KMS-11 (cell line): ENCODE results near the gene MYCN.

Experiments used
- H2AFZ ChIP-seq: fragments of 200-600 bp; sonication (generic); 2 replicates; pipeline ENCODE4 v1.6.1; 2016; ENCODE audit warnings: antibody characterized with exemption, mixed run types, low read depth
- H3K27ac ChIP-seq: fragments of 200-600 bp; sonication (generic); 2 replicates; pipeline ENCODE4 v1.6.1; 2016; ENCODE audit warnings: mild to moderate bottlenecking, mixed run types
- H3K27me3 ChIP-seq: fragments of 200-600 bp; sonication (generic); 2 replicates; pipeline ENCODE4 v1.6.1; 2017; ENCODE audit warnings: mild to moderate bottlenecking, low read depth, mixed run types, moderate library complexity; ENCODE audit not compliant: insufficient read depth
- H3K36me3 ChIP-seq: fragments of 200-600 bp; sonication (generic); 2 replicates; pipeline ENCODE4 v1.6.1; 2017; ENCODE audit warnings: mild to moderate bottlenecking, mixed run types; ENCODE audit not compliant: insufficient read depth
- H3K4me1 ChIP-seq: fragments of 200-600 bp; sonication (generic); 2 replicates; pipeline ENCODE4 v1.6.1; 2016; ENCODE audit warnings: mild to moderate bottlenecking, low read depth, mixed run types; ENCODE audit not compliant: poor library complexity, severe bottlenecking
- H3K4me2 ChIP-seq: fragments of 200-600 bp; sonication (generic); 2 replicates; pipeline ENCODE4 v1.7.0; 2016; ENCODE audit warnings: mild to moderate bottlenecking, mixed run types
- H3K4me3 ChIP-seq: fragments of 200-600 bp; sonication (generic); IDR thresholded peaks from 2 replicates; pipeline ENCODE4 v1.6.1; 2017; ENCODE audit warnings: low read depth, low read length, mixed read lengths; ENCODE audit not compliant: insufficient read depth
- H3K79me2 ChIP-seq: fragments of 200-600 bp; sonication (generic); 2 replicates; pipeline ENCODE4 v1.6.1; 2016; ENCODE audit warnings: low read depth, mixed run types; ENCODE audit not compliant: insufficient read depth
- H3K9ac ChIP-seq: fragments of 200-600 bp; sonication (generic); 2 replicates; pipeline ENCODE4 v1.6.1; 2016; ENCODE audit warnings: mild to moderate bottlenecking, mixed run types
- H4K20me1 ChIP-seq: fragments of 200-600 bp; sonication (generic); 2 replicates; pipeline ENCODE4 v1.6.1; 2016; ENCODE audit warnings: mild to moderate bottlenecking, mixed run types; ENCODE audit not compliant: insufficient read depth
- CTCF ChIP-seq: fragments of 200-600 bp; sonication (generic); conservative IDR thresholded peaks from 2 replicates; pipeline ENCODE4 v1.6.1; 2017; ENCODE audit warnings: low read depth, mild to moderate bottlenecking, antibody characterized with exemption, low read length, moderate library complexity, mixed read lengths

MYCN gene

DNA sequence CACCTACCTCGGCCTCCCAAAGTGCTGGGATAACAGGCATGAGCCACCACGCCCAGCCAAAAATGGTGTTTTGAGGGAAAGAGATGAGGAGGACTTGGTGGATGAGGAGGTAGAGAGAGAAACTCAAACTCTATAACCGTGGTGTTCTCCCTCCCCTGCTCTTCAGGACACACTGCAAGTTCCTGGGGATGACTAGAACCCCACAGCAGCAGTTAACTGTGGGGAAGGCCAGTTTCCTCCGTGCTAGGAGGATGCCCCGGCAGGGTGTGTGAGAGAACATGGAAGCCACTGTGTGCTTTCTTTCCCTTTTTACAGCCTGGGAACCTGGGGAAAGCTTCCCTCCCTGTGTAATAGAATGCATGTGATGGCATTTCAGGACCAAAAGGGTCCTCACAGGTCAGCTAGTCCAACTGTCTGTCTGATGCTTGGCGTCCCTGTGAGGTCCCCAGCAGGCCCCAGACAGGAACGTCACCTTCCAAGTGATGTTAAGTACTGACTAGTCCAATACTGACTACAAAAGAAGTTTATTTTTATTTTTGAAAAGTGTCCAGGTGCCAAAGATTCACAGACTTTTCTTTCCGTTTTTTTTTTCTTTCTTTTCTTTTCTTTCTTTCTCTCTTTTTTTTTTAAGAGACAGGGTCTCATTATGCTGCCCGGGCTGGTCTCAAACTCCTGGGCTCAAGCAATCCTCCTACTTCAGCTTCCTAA is 38.9 kb downstream of the MYCN start:
- H3K4me1 ChIP-seq, result no peaks in the 10 kb centered on the region
- no peak overlapping the region for H3K9ac ChIP-seq
- no peaks in the 10 kb centered on the region for H3K27me3 ChIP-seq
- no peak overlapping the region for H3K4me3 ChIP-seq
- H3K36me3 ChIP-seq, result no peaks in the 10 kb centered on the region
- no peaks in the 10 kb centered on the region for H3K79me2 ChIP-seq
- no peak overlapping the region for H3K4me2 ChIP-seq
- no peak overlapping the region for H3K27ac ChIP-seq
- H4K20me1 ChIP-seq, result no peaks in the 10 kb centered on the region
- TF ChIP-seq CTCF, result no peak
- no peak overlapping the region for H2AFZ ChIP-seq

DNA sequence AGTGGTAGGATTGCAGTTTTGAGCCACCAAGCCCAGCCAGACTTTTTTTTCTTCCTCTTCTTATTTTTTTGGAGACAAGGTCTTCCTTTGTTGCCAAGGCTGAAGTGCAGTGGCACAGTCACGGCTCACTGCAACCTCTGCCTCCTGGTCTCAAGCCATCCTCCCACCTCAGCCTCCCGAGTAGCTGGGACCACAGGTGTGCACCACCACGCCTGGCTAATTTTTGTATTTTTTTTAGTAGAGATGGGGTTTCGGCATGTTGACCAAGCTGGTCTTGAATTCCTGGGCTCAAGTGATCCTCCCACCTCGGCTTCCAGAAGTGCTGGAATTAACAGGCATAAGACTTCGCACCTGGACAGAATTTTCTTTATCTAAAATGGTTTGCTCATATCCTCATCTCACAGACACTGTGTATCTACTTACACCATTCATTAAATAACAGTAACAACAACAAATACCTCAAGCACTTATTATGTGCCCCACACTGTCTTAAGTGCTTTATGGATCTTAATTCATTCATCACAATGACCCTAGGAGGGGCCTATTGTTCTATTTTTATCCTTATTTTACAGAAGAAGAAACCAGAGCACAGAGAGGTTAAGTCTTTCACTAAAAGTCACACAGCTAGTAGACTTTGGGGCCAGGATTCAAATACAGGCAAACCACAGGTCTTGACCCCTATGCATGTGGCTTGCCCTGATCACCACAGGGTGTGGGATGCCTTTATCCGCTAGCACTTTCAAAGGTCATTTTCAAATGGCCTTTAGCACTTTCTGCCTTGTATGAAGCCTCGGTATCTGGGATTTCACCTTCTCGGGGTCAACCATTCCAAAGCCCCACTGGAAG is 39.6 kb downstream of the MYCN start:
- Histone ChIP-seq H3K9ac (no peak overlapping the region), H3K36me3 (no peaks in the 10 kb centered on the region), H3K4me3 (no peak overlapping the region), H2AFZ (no peak overlapping the region), H4K20me1 (no peaks in the 10 kb centered on the region), H3K27ac (no peak overlapping the region), H3K4me1 (no peaks in the 10 kb centered on the region), H3K79me2 (no peaks in the 10 kb centered on the region), H3K4me2 (no peak overlapping the region), H3K27me3 (no peaks in the 10 kb centered on the region)
- no peak for TF ChIP-seq CTCF

- no peaks in the 10 kb centered on the region for H3K4me1 ChIP-seq
- H3K27me3 ChIP-seq, result no peaks in the 10 kb centered on the region
- H3K4me3 ChIP-seq, result no peak overlapping the region
- no peak overlapping the region for H3K9ac ChIP-seq
- H3K27ac ChIP-seq, result no peak overlapping the region
- H4K20me1 ChIP-seq, result no peaks in the 10 kb centered on the region
- TF ChIP-seq CTCF, result no peak
- no peaks in the 10 kb centered on the region for H3K79me2 ChIP-seq
- no peak overlapping the region for H2AFZ ChIP-seq
- no peaks in the 10 kb centered on the region for H3K36me3 ChIP-seq
- H3K4me2 ChIP-seq, result no peak overlapping the region
Measured at GRCh38 chr2:15980605-15981098, 40.3 kb downstream of the MYCN start.

- Histone ChIP-seq H3K4me1 (no peaks in the 10 kb centered on the region), H2AFZ (no peak overlapping the region), H3K27me3 (no peaks in the 10 kb centered on the region), H3K4me2 (no peak overlapping the region), H3K9ac (no peak overlapping the region), H3K4me3 (no peak overlapping the region), H3K79me2 (no peaks in the 10 kb centered on the region), H3K36me3 (no peaks in the 10 kb centered on the region), H4K20me1 (no peaks in the 10 kb centered on the region), H3K27ac (no peak overlapping the region)
- TF ChIP-seq CTCF, result no peak
Measured at GRCh38 chr2:15981646-15982045, 41.3 kb downstream of the MYCN start.
